Myometrial cell (primary cell): ENCODE data around the gene MSH5. TPM values are rescaled to one million over a fixed set of nuclear protein-coding genes. Genes with fewer than 3 reads are reported as not detected.

Source experiments
- total RNA-seq: library from RNA; depleted of rRNA; stranded (reverse); fragments of >200 nt; gene quantifications from 2 replicates; pipeline ENCODE4 v1.2.3, GENCODE V29; 2015

Gene MSH5
- 7.8 and 16.7 TPM in 2 replicates for total RNA-seq

DNA sequence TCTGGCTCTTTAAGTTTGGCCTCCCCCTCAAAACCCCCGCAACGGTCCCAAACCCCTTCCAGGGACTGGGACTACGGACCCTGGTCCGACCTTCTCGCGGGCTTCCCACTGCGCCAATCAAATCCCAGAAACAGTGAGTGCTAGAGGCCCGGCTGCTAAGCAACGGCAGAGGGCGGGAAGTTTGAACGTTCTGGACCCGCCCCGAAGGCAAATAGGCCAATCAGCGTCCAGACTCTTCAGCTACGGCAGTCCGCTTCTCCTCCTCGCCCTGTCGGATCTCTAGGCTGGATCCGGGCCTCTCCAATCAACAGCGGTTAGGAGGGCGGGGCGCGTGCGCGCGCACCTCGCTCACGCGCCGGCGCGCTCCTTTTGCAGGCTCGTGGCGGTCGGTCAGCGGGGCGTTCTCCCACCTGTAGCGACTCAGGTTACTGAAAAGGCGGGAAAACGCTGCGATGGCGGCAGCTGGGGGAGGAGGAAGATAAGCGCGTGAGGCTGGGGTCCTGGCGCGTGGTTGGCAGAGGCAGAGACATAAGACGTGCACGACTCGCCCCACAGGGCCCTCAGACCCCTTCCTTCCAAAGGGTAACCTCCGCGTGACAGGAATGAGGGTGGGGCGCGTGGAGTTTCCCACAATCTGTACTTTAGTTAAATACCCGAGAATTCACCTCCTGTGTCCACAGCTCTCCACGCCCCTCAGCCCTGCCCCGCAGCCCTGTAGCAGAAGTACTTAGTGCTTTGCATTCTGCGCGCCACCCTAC, at the start of gene MSH5:
TSS of gene MSH5 (plus strand) at position 367 of the 758 bp plus-strand sequence. CDS start 462 bp downstream, outside the sequence.

GRCh38 chr6:31702819-31703716, 36.7 kb upstream of the MSH5 start, which contains the start of gene ABHD16A:
TSS of gene ABHD16A (minus strand) at chr6:31703324. CDS start at chr6:31703281, 43 bp downstream.

DNA sequence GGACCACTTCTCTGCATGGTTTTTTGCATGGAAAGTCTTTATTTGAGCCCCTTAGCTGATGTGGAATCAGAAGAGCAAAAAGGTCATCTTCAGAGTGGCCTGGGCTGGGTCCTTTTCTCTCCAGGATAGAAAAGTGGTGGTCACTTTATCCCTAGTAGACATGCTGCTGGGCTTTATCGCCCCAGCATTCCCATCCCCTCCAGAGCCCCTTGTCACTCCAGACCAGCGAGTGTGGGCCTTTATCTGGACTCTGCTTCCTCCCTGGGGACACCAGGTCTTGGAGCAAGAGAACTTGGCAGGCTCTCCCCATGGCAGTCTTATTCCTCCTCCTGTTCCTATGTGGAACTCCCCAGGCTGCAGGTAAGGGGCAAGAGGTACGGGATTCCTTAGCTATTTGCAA, 33.2 kb upstream of the MSH5 start, which contains the start of gene LY6G6F:
TSS of gene LY6G6F (plus strand) at position 268 of the 400 bp plus-strand sequence. CDS start at position 309, 41 bp downstream.

DNA sequence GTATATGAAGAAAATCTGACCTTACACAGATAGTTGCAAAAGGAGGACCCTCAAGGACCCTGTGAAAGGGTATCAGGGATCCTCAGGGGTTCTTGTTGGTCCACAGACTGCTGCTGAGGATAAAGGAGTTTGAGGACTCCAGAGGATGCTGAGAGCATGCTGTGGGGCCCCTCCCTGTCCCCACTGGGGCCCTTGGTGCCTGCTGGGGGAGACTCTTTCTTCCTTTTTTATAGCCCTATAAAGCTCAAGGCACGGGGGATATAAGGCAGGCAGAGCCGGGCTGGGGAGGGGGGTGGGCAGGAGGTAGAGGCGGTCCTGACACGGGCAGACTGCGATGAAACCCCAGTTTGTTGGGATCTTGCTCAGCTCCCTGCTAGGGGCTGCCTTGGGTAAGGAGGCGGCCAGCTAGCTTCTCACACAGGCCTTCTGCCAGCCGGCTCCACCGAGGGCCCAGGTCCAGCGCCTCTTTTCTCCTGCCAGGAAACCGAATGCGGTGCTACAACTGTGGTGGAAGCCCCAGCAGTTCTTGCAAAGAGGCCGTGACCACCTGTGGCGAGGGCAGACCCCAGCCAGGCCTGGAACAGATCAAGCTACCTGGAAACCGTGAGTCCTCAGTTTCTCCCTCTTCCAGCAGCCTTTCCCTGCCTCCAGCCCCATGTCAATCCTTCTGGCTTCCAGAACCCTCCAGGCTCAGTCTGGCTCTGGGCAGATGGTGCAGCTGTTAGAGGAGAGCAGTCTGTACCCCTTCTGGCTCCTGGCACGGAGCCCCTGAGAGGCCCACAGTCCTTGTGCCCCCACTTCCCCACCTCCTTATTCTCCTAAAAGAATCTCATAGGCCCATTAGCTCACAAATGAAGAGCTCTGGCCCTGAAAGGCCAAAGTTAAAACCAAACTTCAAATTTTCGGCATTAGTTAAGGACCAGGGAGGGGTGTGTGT, 24.5 kb upstream of the MSH5 start, which contains the start of gene LY6G6D:
TSS of gene LY6G6D (plus strand) at position 327 of the 937 bp plus-strand sequence. CDS start at position 335, 8 bp downstream.

DNA sequence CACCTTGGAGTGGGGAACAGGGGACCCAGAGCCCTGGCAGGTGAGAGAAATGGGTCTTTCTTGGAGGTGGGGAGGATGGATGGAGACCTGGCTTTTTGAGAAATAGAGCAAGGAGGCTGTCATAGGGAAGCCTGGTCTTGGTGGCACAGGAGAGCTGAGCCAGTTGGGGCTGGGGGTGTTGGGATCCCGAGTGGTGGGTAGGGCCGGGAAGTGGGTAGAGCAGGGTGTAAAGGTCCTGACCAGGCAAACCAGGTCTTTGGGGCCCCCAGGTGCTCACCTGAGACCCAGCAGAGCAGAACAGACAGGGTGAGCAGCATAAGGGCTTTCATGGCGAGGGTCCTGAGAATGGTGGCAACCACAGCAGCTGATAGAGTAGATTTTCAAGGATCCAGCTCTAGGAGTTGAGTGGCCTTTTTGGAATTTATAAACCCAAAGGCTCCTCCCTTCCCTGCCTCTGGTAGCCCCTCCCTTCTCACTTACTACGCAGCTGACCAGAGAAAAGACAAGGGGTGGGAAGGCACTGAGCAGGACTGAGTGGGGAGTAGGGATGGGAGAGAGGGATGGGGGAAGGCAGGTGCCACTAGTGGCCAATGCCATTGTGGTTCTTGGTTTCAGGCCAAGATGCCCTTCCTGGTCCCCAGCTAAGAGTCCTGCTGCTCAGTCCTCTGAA, 18.3 kb upstream of the MSH5 start, which contains the start of gene LY6G6C:
TSS of gene LY6G6C (minus strand) at position 396 of the 670 bp plus-strand sequence. CDS start at position 329, 67 bp downstream.

GRCh38 chr6:31723245-31723979, 16.4 kb upstream of the MSH5 start, which contains the start of gene MPIG6B:
TSS of gene MPIG6B (plus strand) at chr6:31723373. CDS start at chr6:31723384, 11 bp downstream.

GRCh38 chr6:31728767-31729514, 10.9 kb upstream of the MSH5 start, which contains the start of gene DDAH2:
TSS of gene DDAH2 (minus strand) at chr6:31729299. CDS start at chr6:31729161, 138 bp downstream.

GRCh38 chr6:31736021-31736767, 3.6 kb upstream of the MSH5 start, which contains the start of gene CLIC1:
TSS of gene CLIC1 (minus strand) at chr6:31736530. CDS start at chr6:31736300, 230 bp downstream.

GRCh38 chr6:31762356-31762755, 22.6 kb downstream of the MSH5 start, which contains the start of gene SAPCD1:
TSS of gene SAPCD1 (plus strand) at chr6:31762656. CDS start at chr6:31763055, 399 bp downstream.

GRCh38 chr6:31776989-31777666, 37.3 kb downstream of the MSH5 start, which contains the start of gene VWA7:
TSS of gene VWA7 (minus strand) at chr6:31777328. CDS start at chr6:31776779, 549 bp downstream.

DNA sequence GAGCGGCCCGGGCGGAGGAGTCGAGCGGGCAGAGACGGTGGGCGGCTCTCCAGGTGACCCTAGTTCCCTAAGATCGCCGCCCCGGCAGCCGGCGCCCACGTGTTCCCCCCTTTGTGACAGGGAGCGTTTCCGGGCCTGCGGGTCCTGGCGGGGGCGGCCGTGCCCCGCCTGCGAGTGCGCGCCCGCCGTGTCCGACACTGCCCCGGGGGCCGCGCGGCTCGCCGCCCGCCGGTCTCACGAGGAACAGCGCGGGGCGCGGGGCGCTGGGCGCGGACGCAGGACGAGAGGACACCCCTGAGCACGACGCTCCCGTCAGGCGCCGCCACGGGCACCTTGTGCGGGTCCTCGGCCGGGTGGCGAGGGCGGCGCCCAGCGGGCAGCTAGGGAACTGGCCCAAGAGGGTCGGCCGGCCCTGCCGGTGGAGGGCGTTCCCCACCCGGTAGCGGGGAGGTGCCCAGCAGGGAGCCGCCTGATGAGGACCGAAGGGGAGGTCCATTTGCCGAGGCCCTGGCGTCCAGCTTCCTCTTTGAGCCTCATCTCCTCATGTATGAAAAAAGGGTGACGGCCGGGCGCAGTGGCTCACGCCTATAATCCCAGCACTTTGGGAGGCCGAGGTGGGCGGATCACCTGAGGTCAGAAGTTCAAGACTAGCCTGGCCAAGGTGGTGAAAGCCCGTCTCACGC, 56.0 kb downstream of the MSH5 start, which contains the start of gene VARS1:
TSS of gene VARS1 (minus strand) at position 137 of the 683 bp plus-strand sequence. CDS start 535 bp downstream, outside the sequence.

DNA sequence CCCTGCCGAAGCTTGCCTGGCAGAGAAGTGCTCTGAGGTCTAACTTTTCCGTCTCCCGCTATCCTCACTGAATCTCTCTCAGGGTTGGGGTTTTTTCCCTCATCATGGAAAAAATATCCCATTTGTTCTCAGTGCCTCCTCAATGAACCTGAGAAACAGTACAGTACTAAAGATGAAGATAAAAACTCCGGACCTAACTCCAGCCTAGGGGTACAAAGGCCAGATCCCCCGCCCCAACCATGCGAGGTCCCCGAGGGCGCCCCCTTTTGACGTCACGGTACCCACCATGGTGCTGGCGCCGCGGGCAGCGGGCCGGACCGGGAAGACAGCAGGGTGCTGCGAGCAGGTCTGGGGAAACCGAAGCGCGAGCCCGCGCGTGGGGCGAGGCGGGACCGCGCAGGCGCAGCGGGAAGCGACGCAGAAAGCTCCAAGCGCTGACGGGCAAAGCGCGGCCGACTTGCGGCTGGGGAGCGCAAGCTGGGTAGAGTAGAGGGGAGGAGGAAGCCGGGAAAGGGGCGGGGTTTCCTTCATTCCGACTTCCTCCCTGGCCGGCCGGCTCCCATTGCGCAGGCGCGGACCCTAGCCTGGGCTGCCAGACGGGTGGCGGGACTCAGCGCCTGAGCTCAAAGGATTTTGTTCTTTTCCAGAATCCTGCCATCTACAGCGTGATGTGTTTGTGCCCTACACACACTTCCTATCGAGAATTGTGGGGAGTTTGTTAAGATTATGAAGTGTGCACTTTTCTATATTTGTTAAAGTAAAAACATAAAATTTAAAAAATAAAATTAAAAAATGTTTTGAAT, 66.9 kb downstream of the MSH5 start, which contains the start of gene LSM2:
TSS of gene LSM2 (minus strand) at position 497 of the 803 bp plus-strand sequence. CDS start at position 288, 209 bp downstream.

